Mesenchymal stem cell (in vitro differentiated cells and primary cell): ENCODE results near the gene CEP128.

ENCODE experiments used
- DNase-seq: peaks from one replicate; pipeline ENCODE4 v3.0.0-alpha.2; 2013
- H2AFZ ChIP-seq: one replicate; pipeline ENCODE4 v1.6.1; 2013; ENCODE audit warnings: low read depth, mild to moderate bottlenecking, control low read depth, inconsistent platforms, low read length, moderate library complexity
- H2AK5ac ChIP-seq: 2 replicates; pipeline ENCODE4 v1.6.1; 2013; ENCODE audit warnings: low read length, moderate library complexity, mild to moderate bottlenecking, inconsistent platforms; ENCODE audit not compliant: severe bottlenecking
- H2BK120ac ChIP-seq: one replicate; pipeline ENCODE4 v1.6.1; 2013; ENCODE audit warnings: low read depth, mild to moderate bottlenecking, inconsistent platforms, low read length, moderate library complexity
- H2BK12ac ChIP-seq, 2 experiments: one replicate each; pipeline ENCODE4 v1.6.1; 2013; ENCODE audit warnings: inconsistent platforms in 2 of 2, low read length in 2 of 2, mild to moderate bottlenecking in 2 of 2, moderate library complexity in 2 of 2, control low read depth in 1 of 2
- H2BK15ac ChIP-seq: one replicate; pipeline ENCODE4 v1.6.1; 2013; ENCODE audit warnings: mild to moderate bottlenecking, low read depth, inconsistent platforms; ENCODE audit not compliant: poor library complexity, severe bottlenecking
- H2BK5ac ChIP-seq: 2 replicates; pipeline ENCODE4 v1.6.1; 2013; ENCODE audit warnings: low read depth, mild to moderate bottlenecking, low read length, control low read depth, inconsistent platforms; ENCODE audit not compliant: poor library complexity, severe bottlenecking
- H3K14ac ChIP-seq, 2 experiments: one replicate each; pipeline ENCODE4 v1.6.1; 2013; ENCODE audit warnings: inconsistent platforms in 2 of 2, low read length in 2 of 2, control low read depth in 1 of 2, mild to moderate bottlenecking in 1 of 2, moderate library complexity in 1 of 2
- H3K18ac ChIP-seq, 2 experiments: one replicate each; pipeline ENCODE4 v1.6.1; 2013; ENCODE audit warnings: inconsistent platforms in 2 of 2, low read length in 2 of 2, control low read depth in 1 of 2, low read depth in 1 of 2, mild to moderate bottlenecking in 1 of 2
- H3K23ac ChIP-seq, 2 experiments: one replicate each; pipeline ENCODE4 v1.6.1; 2013; ENCODE audit warnings: inconsistent platforms in 2 of 2, low read length in 2 of 2, mild to moderate bottlenecking in 2 of 2, moderate library complexity in 2 of 2, control low read depth in 1 of 2
- H3K27ac ChIP-seq: 2 replicates; pipeline ENCODE4 v1.5.1; 2013; ENCODE audit warnings: mild to moderate bottlenecking, moderate library complexity, low read length, control low read depth, inconsistent platforms; ENCODE audit not compliant: poor library complexity, severe bottlenecking
- H3K27me3 ChIP-seq, 2 experiments: 2 replicates each; pipeline versions ENCODE4 v1.6.1 to v1.7.0; 2013; ENCODE audit warnings: low read length in 2 of 2, mild to moderate bottlenecking in 2 of 2, moderate library complexity in 2 of 2, control low read depth in 1 of 2, inconsistent platforms in 1 of 2; ENCODE audit not compliant: control insufficient read depth in 1 of 2, insufficient read depth in 1 of 2
- H3K36me3 ChIP-seq, 2 experiments: 2 replicates each; pipeline versions ENCODE4 v1.6.1 to v1.7.0; 2013; ENCODE audit warnings: low read length in 2 of 2, control low read depth in 1 of 2, inconsistent platforms in 1 of 2, low read depth in 1 of 2, mild to moderate bottlenecking in 1 of 2; ENCODE audit not compliant: insufficient read depth in 2 of 2, control insufficient read depth in 1 of 2
- H3K4ac ChIP-seq, 2 experiments: one replicate each; pipeline ENCODE4 v1.6.1; 2013; ENCODE audit warnings: inconsistent platforms in 2 of 2, low read length in 2 of 2, mild to moderate bottlenecking in 2 of 2, moderate library complexity in 2 of 2, control low read depth in 1 of 2, low read depth in 1 of 2
- H3K4me1 ChIP-seq: 2 replicates; pipeline ENCODE4 v1.6.1; 2013; ENCODE audit warnings: low read depth, low read length, control low read depth; ENCODE audit not compliant: control insufficient read depth, insufficient read depth
- H3K4me2 ChIP-seq: 2 replicates; pipeline ENCODE4 v1.6.1; 2013; ENCODE audit warnings: low read length, mild to moderate bottlenecking, inconsistent platforms; ENCODE audit not compliant: poor library complexity, severe bottlenecking
- H3K4me3 ChIP-seq, 2 experiments: 2 replicates each; pipeline versions ENCODE4 v1.5.1 to v1.7.0; 2013; ENCODE audit warnings: low read length in 2 of 2, mild to moderate bottlenecking in 2 of 2, control low read depth in 1 of 2, low read depth in 1 of 2; ENCODE audit not compliant: insufficient read depth in 1 of 2
- H3K79me1 ChIP-seq: replicated peaks from 2 replicates; pipeline ENCODE4 v1.6.1; 2013; ENCODE audit warnings: mild to moderate bottlenecking, control low read depth, low read length, inconsistent platforms; ENCODE audit not compliant: poor library complexity, severe bottlenecking
- H3K9ac ChIP-seq: 2 replicates; pipeline ENCODE4 v1.7.0; 2013; ENCODE audit warnings: mild to moderate bottlenecking, low read length, moderate library complexity
- H3K9me3 ChIP-seq: 2 replicates; pipeline ENCODE4 v1.7.0; 2013; ENCODE audit warnings: mild to moderate bottlenecking, low read length; ENCODE audit not compliant: control insufficient read depth
- H4K8ac ChIP-seq: one replicate; pipeline ENCODE4 v1.6.1; 2013; ENCODE audit warnings: inconsistent platforms, mild to moderate bottlenecking, low read length, moderate library complexity
- H4K91ac ChIP-seq: one replicate; pipeline ENCODE4 v1.6.1; 2013; ENCODE audit warnings: mild to moderate bottlenecking, low read length, inconsistent platforms
- WGBS: methylation state at CpG from one replicate; pipeline ENCODE4 v1.1.7; 2013; ENCODE audit warnings: mixed read lengths; 5-methylcytosine and 5-hydroxymethylcytosine counted together

Gene CEP128

GRCh38 chr14:80491131-80491530 is 450.4 kb downstream of the CEP128 start:
- H2AK5ac ChIP-seq: no peak overlapping the region
- H3K14ac ChIP-seq: no peak overlapping the region
- H2BK15ac ChIP-seq: no peak overlapping the region
- WGBS: 55% methylated on average over 2 of the region's 4 CpGs
- no peak overlapping the region for H3K4ac ChIP-seq
- no peak overlapping the region for H4K8ac ChIP-seq
- no peaks in the 10 kb centered on the region for H3K27me3 ChIP-seq
- peak; percentile 23 for DNase-seq
- no peak overlapping the region for H2BK12ac ChIP-seq
- no peaks in the 10 kb centered on the region for H3K79me1 ChIP-seq
- H3K36me3 ChIP-seq: no peaks in the 10 kb centered on the region
- H3K23ac ChIP-seq: no peak overlapping the region
- H3K9ac ChIP-seq: peak overlapping the region; percentile 20
- H3K4me2 ChIP-seq: no peak overlapping the region
- H2AFZ ChIP-seq: no peak overlapping the region
- no peak overlapping the region for H3K27ac ChIP-seq
- no peak overlapping the region for H4K91ac ChIP-seq
- no peaks in the 10 kb centered on the region for H3K9me3 ChIP-seq
- H3K18ac ChIP-seq: no peak overlapping the region
- H2BK120ac ChIP-seq: no peak overlapping the region
- no peak overlapping the region for H2BK5ac ChIP-seq
- peaks cover 2% of the 10 kb centered on the region for H3K4me1 ChIP-seq
- no peak overlapping the region for H3K4me3 ChIP-seq

GRCh38 chr14:80489513-80489912 is 452.0 kb downstream of the CEP128 start:
- Histone ChIP-seq H2AK5ac (no peak overlapping the region), H3K36me3 (no peaks in the 10 kb centered on the region)
- WGBS: 81% methylated on average over 2 of the region's 3 CpGs

GRCh38 chr14:80485764-80486163 is 455.8 kb downstream of the CEP128 start:
- H2AK5ac ChIP-seq: no peak overlapping the region
- no peak overlapping the region for H3K4ac ChIP-seq
- 100% methylated on average over 2 of the region's 2 CpGs for WGBS

More at GRCh38 chr14:80489513-80489912, 452.0 kb downstream of the CEP128 start:
- no peak overlapping the region for H3K27ac ChIP-seq
- H3K4me3 ChIP-seq: no peak overlapping the region
- no peak overlapping the region for H2BK120ac ChIP-seq
- H3K9ac ChIP-seq: no peak overlapping the region
- no peak overlapping the region for H2AFZ ChIP-seq
- no peak overlapping the region for H2BK15ac ChIP-seq
- no peak for DNase-seq
- no peaks in the 10 kb centered on the region for H3K79me1 ChIP-seq
- no peaks in the 10 kb centered on the region for H3K27me3 ChIP-seq
- no peak overlapping the region for H2BK5ac ChIP-seq
- no peak overlapping the region for H2BK12ac ChIP-seq
- peaks cover 2% of the 10 kb centered on the region for H3K4me1 ChIP-seq
- no peak overlapping the region for H3K23ac ChIP-seq
- H3K14ac ChIP-seq: no peak overlapping the region
- H3K4ac ChIP-seq: no peak overlapping the region
- no peak overlapping the region for H4K91ac ChIP-seq
- H3K18ac ChIP-seq: no peak overlapping the region
- H4K8ac ChIP-seq: no peak overlapping the region
- H3K9me3 ChIP-seq: no peaks in the 10 kb centered on the region
- no peak overlapping the region for H3K4me2 ChIP-seq

GRCh38 chr14:80483331-80483730 is 458.2 kb downstream of the CEP128 start:
- H3K27ac ChIP-seq: no peak overlapping the region
- H3K36me3 ChIP-seq: no peaks in the 10 kb centered on the region
- H3K4me3 ChIP-seq: no peak overlapping the region
- no peak overlapping the region for H3K9ac ChIP-seq
- no peaks in the 10 kb centered on the region for H3K4me1 ChIP-seq
- 100% methylated on average over 2 of the region's 2 CpGs for WGBS
- H4K91ac ChIP-seq: no peak overlapping the region
- H2BK12ac ChIP-seq: no peak overlapping the region
- H3K27me3 ChIP-seq: no peaks in the 10 kb centered on the region
- no peak overlapping the region for H2BK15ac ChIP-seq
- no peak overlapping the region for H3K14ac ChIP-seq
- H3K18ac ChIP-seq: no peak overlapping the region
- H2BK5ac ChIP-seq: no peak overlapping the region
- H3K9me3 ChIP-seq: no peaks in the 10 kb centered on the region
- H3K79me1 ChIP-seq: no peaks in the 10 kb centered on the region
- no peak for DNase-seq
- no peak overlapping the region for H4K8ac ChIP-seq
- no peak overlapping the region for H2AK5ac ChIP-seq
- no peak overlapping the region for H2BK120ac ChIP-seq
- H3K4ac ChIP-seq: no peak overlapping the region
- H2AFZ ChIP-seq: no peak overlapping the region
- no peak overlapping the region for H3K23ac ChIP-seq
- no peak overlapping the region for H3K4me2 ChIP-seq

More at GRCh38 chr14:80485764-80486163, 455.8 kb downstream of the CEP128 start:
- no peak overlapping the region for H3K27ac ChIP-seq
- H3K4me2 ChIP-seq: no peak overlapping the region
- no peak overlapping the region for H2AFZ ChIP-seq
- H3K23ac ChIP-seq: no peak overlapping the region
- H2BK12ac ChIP-seq: no peak overlapping the region
- H3K14ac ChIP-seq: no peak overlapping the region
- no peaks in the 10 kb centered on the region for H3K36me3 ChIP-seq
- no peaks in the 10 kb centered on the region for H3K27me3 ChIP-seq
- no peak overlapping the region for H2BK120ac ChIP-seq
- no peak overlapping the region for H3K4me3 ChIP-seq
- DNase-seq: peak; percentile 16
- H3K4me1 ChIP-seq: no peaks in the 10 kb centered on the region
- H2BK5ac ChIP-seq: no peak overlapping the region
- H4K91ac ChIP-seq: no peak overlapping the region
- H2BK15ac ChIP-seq: no peak overlapping the region
- H3K9ac ChIP-seq: no peak overlapping the region
- H4K8ac ChIP-seq: no peak overlapping the region
- H3K9me3 ChIP-seq: no peaks in the 10 kb centered on the region
- H3K18ac ChIP-seq: no peak overlapping the region
- no peaks in the 10 kb centered on the region for H3K79me1 ChIP-seq
